Nephron progenitor cell (in vitro differentiated cells): ENCODE measurements around the gene ZBTB49.
A peak's percentile ranks its signal among the peaks of the same experiment; 100 is the strongest.

Experiments used
- DNase-seq: peaks from one replicate; pipeline ENCODE4 v3.0.0; 2021
- H3K27ac Mint-ChIP-seq: 2 replicates; pipeline ENCODE4 v1.8.0; 2021; ENCODE audit warnings: mild to moderate bottlenecking, moderate library complexity, mixed read lengths
- H3K27me3 Mint-ChIP-seq: 2 replicates; pipeline ENCODE4 v1.8.0; 2021; ENCODE audit warnings: mild to moderate bottlenecking, low read depth, mixed read lengths; ENCODE audit not compliant: poor library complexity
- H3K36me3 Mint-ChIP-seq: 2 replicates; pipeline ENCODE4 v1.8.0; 2021; ENCODE audit warnings: low read depth, mixed read lengths
- H3K4me1 Mint-ChIP-seq: 2 replicates; pipeline ENCODE4 v1.8.0; 2021; ENCODE audit warnings: mixed read lengths
- H3K4me3 Mint-ChIP-seq: 2 replicates; pipeline ENCODE4 v1.8.0; 2021; ENCODE audit warnings: mild to moderate bottlenecking, moderate library complexity, mixed read lengths
- H3K9me3 Mint-ChIP-seq: 2 replicates; pipeline ENCODE4 v1.8.0; 2021; ENCODE audit warnings: mild to moderate bottlenecking, moderate library complexity, mixed read lengths
- TF ChIP-seq, protein P1 (sequence below): fragments of 200-600 bp; sonication (generic); IDR thresholded peaks from 2 replicates; pipeline ENCODE4 v1.5.0; 2021; ENCODE audit warnings: antibody characterized with exemption

The ZBTB49 gene

DNA sequence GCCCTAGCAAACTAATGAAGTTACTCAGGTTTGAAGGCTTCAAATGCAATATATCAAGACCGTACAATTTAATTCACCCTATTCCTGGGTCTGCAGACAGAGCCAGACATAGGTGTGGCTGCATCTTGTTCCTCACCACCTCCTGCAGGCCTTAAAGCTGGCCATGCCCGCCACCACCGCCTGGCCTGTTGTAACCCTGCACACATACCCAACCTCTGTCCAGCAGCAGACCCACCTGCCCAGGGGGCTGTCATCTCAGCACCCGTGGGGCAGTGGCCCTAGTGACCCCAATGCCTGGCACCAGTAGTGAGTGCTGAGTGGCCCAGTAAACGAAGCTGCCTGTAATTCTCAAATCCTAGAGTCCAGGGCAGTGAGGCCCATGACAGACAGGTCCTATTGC lies 40.7 kb downstream of the ZBTB49 start:
- Mint-ChIP-seq H3K4me1 (no peaks in the 10 kb centered on the region), H3K4me3 (no peak overlapping the region), H3K27ac (peak overlapping the region; percentile 87), H3K9me3 (no peaks in the 10 kb centered on the region), H3K27me3 (peaks cover 29% of the 10 kb centered on the region), H3K36me3 (no peaks in the 10 kb centered on the region)
- TF ChIP-seq, protein P1, sequence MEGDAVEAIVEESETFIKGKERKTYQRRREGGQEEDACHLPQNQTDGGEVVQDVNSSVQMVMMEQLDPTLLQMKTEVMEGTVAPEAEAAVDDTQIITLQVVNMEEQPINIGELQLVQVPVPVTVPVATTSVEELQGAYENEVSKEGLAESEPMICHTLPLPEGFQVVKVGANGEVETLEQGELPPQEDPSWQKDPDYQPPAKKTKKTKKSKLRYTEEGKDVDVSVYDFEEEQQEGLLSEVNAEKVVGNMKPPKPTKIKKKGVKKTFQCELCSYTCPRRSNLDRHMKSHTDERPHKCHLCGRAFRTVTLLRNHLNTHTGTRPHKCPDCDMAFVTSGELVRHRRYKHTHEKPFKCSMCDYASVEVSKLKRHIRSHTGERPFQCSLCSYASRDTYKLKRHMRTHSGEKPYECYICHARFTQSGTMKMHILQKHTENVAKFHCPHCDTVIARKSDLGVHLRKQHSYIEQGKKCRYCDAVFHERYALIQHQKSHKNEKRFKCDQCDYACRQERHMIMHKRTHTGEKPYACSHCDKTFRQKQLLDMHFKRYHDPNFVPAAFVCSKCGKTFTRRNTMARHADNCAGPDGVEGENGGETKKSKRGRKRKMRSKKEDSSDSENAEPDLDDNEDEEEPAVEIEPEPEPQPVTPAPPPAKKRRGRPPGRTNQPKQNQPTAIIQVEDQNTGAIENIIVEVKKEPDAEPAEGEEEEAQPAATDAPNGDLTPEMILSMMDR = no peak
- DNase-seq = no peak

DNA sequence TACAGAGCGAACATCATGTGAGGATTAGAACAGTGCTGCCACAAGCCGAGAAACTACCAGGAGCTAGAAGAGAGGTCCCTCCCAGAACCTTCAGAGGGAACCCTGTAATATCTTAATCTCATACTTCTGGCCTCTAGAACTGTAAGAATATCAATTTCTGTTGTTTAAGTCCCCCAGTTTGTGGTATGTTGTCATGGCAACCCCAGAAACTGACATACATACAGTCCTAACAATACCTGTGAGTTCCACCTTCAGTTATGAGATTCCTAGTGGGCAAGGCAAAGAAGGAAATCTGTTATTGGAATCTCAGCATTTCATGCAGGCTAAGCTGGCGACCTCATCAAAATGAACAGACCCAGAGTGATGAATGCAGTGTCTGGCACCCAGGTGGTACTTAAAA lies 42.5 kb downstream of the ZBTB49 start:
- H3K9me3 Mint-ChIP-seq = no peaks in the 10 kb centered on the region
- peaks cover 24% of the 10 kb centered on the region for H3K27me3 Mint-ChIP-seq
- no peak overlapping the region for H3K27ac Mint-ChIP-seq

DNA sequence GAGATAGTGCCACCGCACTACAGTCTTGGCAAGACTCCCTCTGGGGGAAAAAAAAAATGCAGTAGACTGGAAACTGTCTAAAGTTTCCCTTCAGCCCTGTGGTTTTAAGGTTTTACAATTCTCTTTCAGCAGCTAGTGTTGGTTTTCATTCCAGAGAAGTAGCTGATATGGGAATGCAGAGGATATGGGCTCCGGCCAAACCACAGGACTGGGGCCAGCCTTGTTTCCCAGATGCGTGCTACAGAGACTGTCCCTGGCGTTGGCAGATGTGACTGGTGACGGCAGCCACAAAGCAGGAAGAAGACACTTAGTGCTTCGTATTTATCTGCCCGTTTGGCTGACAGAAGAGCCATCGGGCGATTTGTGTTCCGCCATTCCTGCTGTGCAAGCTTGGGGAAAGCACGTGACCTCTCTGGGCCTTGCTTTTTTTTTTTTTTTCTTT lies 43.2 kb downstream of the ZBTB49 start:
- H3K27me3 Mint-ChIP-seq = peaks cover 21% of the 10 kb centered on the region
- H3K27ac Mint-ChIP-seq = no peak overlapping the region
- TF ChIP-seq, protein P1 = no peak
- H3K36me3 Mint-ChIP-seq = no peaks in the 10 kb centered on the region
- peaks cover 5% of the 10 kb centered on the region for H3K4me1 Mint-ChIP-seq
- DNase-seq = no peak
- H3K9me3 Mint-ChIP-seq = no peaks in the 10 kb centered on the region
- no peak overlapping the region for H3K4me3 Mint-ChIP-seq

More for the DNA sequence above, 42.5 kb downstream of the ZBTB49 start:
- Mint-ChIP-seq H3K4me1 (peaks cover 5% of the 10 kb centered on the region), H3K36me3 (no peaks in the 10 kb centered on the region), H3K4me3 (no peak overlapping the region)
- DNase-seq = no peak
- TF ChIP-seq, protein P1 = no peak

DNA sequence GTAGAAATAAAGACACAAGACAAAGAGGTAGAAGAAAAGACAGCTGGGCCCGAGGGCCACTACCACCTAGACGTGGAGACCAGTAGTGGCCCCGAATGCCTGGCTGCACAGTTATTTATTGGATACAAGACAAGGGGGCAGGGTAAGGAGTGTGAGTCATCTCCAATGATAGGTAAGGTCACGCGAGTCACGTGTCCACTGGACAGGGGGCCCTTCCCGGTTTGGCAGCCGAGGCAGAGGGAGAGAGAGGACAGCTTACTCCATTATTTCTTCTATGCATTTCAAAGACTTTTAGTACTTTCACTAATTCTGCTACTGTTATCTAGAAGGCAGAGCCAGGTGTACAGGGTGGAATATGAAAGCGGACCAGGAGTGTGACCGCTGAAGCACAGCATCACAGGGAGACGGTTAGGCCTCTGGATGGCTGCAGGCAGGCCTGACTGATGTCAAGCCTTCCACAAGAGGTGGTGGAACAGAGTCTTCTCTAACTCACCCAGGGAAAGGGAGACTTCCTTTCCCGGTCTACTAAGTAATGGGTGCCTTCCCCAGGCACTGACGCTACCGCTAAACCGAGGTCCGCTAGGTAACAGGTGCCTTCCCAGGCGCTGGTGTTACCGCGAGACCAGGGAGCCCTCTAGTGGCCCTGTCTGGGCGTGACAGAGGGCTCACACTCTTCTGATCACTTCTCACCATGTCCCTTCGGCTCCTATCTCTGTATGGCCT lies 44.9 kb downstream of the ZBTB49 start:
- TF ChIP-seq, protein P1 = peak; percentile 76
- H3K4me1 Mint-ChIP-seq = peaks cover 5% of the 10 kb centered on the region

DNA sequence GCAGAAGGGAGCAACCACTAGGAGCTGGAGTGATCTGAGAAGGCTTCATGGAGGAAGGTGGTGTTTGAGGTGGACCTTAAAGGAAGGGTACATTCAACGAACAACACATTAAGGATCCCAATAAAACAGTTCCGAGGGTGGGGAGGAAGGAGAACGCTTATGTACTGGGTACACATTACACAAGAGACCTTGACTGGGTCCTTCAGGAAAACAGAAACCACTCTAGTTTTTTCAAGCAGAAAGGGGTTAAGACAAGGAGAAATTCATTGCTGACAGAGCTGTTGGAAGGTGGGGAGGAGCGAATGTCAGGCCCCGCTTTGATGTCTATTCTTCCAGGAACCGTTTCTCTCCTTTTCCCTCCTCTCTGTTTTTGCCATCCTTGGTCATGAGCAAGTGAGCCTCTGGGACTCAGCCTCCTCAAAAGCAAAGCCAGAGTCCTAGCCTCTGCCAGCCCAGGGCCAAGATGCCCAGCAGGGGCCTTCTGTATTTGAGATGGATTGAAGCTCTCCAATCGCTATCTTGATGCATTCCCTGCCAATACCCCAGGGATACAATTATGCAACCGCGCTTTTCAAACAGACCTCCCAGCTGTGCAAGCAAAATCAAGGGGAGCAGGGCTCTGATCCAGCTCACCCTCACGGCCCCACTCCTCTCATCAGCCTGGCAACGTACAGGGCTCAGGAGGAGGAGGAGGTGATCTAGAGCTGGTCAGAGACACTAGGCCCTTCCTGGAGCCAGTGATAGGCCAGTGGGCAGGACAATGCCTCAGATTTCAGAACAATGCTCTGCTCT lies 48.4 kb downstream of the ZBTB49 start:
- peaks cover 13% of the 10 kb centered on the region for H3K27me3 Mint-ChIP-seq
- peaks cover 5% of the 10 kb centered on the region for H3K4me1 Mint-ChIP-seq
- H3K9me3 Mint-ChIP-seq = no peaks in the 10 kb centered on the region
- H3K36me3 Mint-ChIP-seq = no peaks in the 10 kb centered on the region
- H3K27ac Mint-ChIP-seq = peak overlapping the region; percentile 54
- TF ChIP-seq, protein P1 = no peak
- H3K4me3 Mint-ChIP-seq = no peak overlapping the region
- DNase-seq = no peak

More for the DNA sequence above, 44.9 kb downstream of the ZBTB49 start:
- no peaks in the 10 kb centered on the region for H3K9me3 Mint-ChIP-seq
- peaks cover 21% of the 10 kb centered on the region for H3K27me3 Mint-ChIP-seq
- H3K36me3 Mint-ChIP-seq = no peaks in the 10 kb centered on the region
- no peak overlapping the region for H3K27ac Mint-ChIP-seq
- DNase-seq = peak; percentile 69
- no peak overlapping the region for H3K4me3 Mint-ChIP-seq
